GM15510 (cell line): ENCODE results near the gene DNAH12.

Experiments
- POLR2A ChIP-seq: IDR thresholded peaks from 3 replicates; pipeline ENCODE4 v1.6.1; 2011; ENCODE audit warnings: borderline replicate concordance; ENCODE audit not compliant: insufficient read length; ENCODE audit errors: extremely low read depth

The DNAH12 gene

GRCh38 chr3:57288403-57288802 lies 255.7 kb downstream of the DNAH12 start:
- TF ChIP-seq POLR2A: no peak

GRCh38 chr3:57287205-57287604 lies 256.9 kb downstream of the DNAH12 start:
- TF ChIP-seq POLR2A: no peak

GRCh38 chr3:57283334-57283733 lies 260.8 kb downstream of the DNAH12 start:
- TF ChIP-seq POLR2A: no peak

GRCh38 chr3:57281715-57282114 lies 262.4 kb downstream of the DNAH12 start:
- TF ChIP-seq POLR2A: no peak

GRCh38 chr3:57279685-57280084 lies 264.5 kb downstream of the DNAH12 start:
- TF ChIP-seq POLR2A: no peak

GRCh38 chr3:57278237-57278636 lies 265.9 kb downstream of the DNAH12 start:
- TF ChIP-seq POLR2A: no peak

- no peak for TF ChIP-seq POLR2A
Observed at GRCh38 chr3:57275393-57275792, 268.8 kb downstream of the DNAH12 start.

GRCh38 chr3:57274845-57275244 lies 269.3 kb downstream of the DNAH12 start:
- no peak for TF ChIP-seq POLR2A

- TF ChIP-seq POLR2A: no peak
Observed at GRCh38 chr3:57268416-57268815, 275.7 kb downstream of the DNAH12 start.

- no peak for TF ChIP-seq POLR2A
Observed at GRCh38 chr3:57261929-57262328, 282.2 kb downstream of the DNAH12 start.

GRCh38 chr3:57261119-57261518 lies 283.0 kb downstream of the DNAH12 start:
- TF ChIP-seq POLR2A: no peak

- TF ChIP-seq POLR2A: no peak
Observed at GRCh38 chr3:57257678-57258077, 286.5 kb downstream of the DNAH12 start.

- no peak for TF ChIP-seq POLR2A
Observed at GRCh38 chr3:57256844-57257243, 287.3 kb downstream of the DNAH12 start.

- TF ChIP-seq POLR2A: no peak
Observed at GRCh38 chr3:57252404-57252803, 291.7 kb downstream of the DNAH12 start.

- no peak for TF ChIP-seq POLR2A
Observed at GRCh38 chr3:57244946-57245345, 299.2 kb downstream of the DNAH12 start.
